Measurements from ENCODE around the gene DOK3.

GRCh38 chr5:177475563-177476427, 33.8 kb downstream of the DOK3 start:
- TF ChIP-seq, protein P1, sequence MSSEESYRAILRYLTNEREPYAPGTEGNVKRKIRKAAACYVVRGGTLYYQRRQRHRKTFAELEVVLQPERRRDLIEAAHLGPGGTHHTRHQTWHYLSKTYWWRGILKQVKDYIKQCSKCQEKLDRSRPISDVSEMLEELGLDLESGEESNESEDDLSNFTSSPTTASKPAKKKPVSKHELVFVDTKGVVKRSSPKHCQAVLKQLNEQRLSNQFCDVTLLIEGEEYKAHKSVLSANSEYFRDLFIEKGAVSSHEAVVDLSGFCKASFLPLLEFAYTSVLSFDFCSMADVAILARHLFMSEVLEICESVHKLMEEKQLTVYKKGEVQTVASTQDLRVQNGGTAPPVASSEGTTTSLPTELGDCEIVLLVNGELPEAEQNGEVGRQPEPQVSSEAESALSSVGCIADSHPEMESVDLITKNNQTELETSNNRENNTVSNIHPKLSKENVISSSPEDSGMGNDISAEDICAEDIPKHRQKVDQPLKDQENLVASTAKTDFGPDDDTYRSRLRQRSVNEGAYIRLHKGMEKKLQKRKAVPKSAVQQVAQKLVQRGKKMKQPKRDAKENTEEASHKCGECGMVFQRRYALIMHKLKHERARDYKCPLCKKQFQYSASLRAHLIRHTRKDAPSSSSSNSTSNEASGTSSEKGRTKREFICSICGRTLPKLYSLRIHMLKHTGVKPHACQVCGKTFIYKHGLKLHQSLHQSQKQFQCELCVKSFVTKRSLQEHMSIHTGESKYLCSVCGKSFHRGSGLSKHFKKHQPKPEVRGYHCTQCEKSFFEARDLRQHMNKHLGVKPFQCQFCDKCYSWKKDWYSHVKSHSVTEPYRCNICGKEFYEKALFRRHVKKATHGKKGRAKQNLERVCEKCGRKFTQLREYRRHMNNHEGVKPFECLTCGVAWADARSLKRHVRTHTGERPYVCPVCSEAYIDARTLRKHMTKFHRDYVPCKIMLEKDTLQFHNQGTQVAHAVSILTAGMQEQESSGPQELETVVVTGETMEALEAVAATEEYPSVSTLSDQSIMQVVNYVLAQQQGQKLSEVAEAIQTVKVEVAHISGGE (CRISPR knock-in tag; IDR thresholded peaks at IDR 0.05) = no peak
- TF ChIP-seq CTCF (IDR thresholded peaks at IDR 0.05 in 2 of 3, conservative IDR thresholded peaks at IDR 0.05 in 1 of 3; ENCODE audit: control insufficient read depth in 2 of 3, extremely low read depth in 1 of 3, insufficient read depth in 1 of 3, low read depth in 3 of 3, low read length in 3 of 3) = no peak
- TF ChIP-seq TAF1 (IDR thresholded peaks at IDR 0.05; ENCODE audit: borderline replicate concordance, low read depth, low read length) = no peak
- TF ChIP-seq POLR2A (IDR thresholded peaks at IDR 0.05; ENCODE audit: low read depth, low read length) = no peak
- no peak for TF ChIP-seq NFIC (IDR thresholded peaks at IDR 0.05; ENCODE audit: low read depth, low read length)
- TF ChIP-seq ZNF24 (IDR thresholded peaks at IDR 0.05) = no peak
- no peak for TF ChIP-seq MEF2A (IDR thresholded peaks at IDR 0.05; ENCODE audit: insufficient read depth, low read depth, low read length)
- TF ChIP-seq EP300 (IDR thresholded peaks at IDR 0.05; ENCODE audit: borderline replicate concordance in 1 of 2, control insufficient read depth in 1 of 2, low read depth in 2 of 2, low read length in 2 of 2) = no peak
- no peak for TF ChIP-seq HDAC2 (IDR thresholded peaks at IDR 0.05)
- no peak for TF ChIP-seq EZH2 (IDR thresholded peaks at IDR 0.05; ENCODE audit: borderline replicate concordance, control insufficient read depth, low read depth, low read length)
- no peak for TF ChIP-seq NRF1 (conservative IDR thresholded peaks at IDR 0.05; ENCODE audit: low read depth, low read length)
- no peak for TF ChIP-seq ZNF274 (IDR thresholded peaks at IDR 0.05; ENCODE audit: insufficient read depth, insufficient read length)
- TF ChIP-seq TCF12 (IDR thresholded peaks at IDR 0.05; ENCODE audit: low read depth, low read length) = no peak
- TF ChIP-seq ZNF384 (IDR thresholded peaks at IDR 0.05; ENCODE audit: borderline replicate concordance, low read depth, low read length) = no peak

All from GM12878 (cell line).